GM12878 (cell line): Measurements from ENCODE around the gene BFSP1. TPM values are rescaled to one million over a fixed set of nuclear protein-coding genes. Genes with fewer than 3 reads are reported as not detected.

Source experiments
- ATAC-seq: fragments of 200-7000 bp; cut with Tn5 transposase; 3 replicates; pipeline ENCODE4 v1.9.1; 2020; ENCODE audit warnings: mild to moderate bottlenecking, moderate library complexity
- BruUV-seq: library from RNA; stranded (reverse); fragments of 400-500 nt; replicated peaks from 2 replicates; lab custom pipeline; 2021; lab: Mats Ljungman, UMichigan
- CTCF ChIA-PET: fragments of 300-600 bp; sonication (Branson Sonifier 250); formaldehyde crosslinking; extraction: SDS; loops from one replicate; lab custom pipeline; 2021; ENCODE audit warnings: inconsistent platforms; lab: Yijun Ruan, JAX
- POLR2A ChIA-PET: fragments of 350-600 bp; formaldehyde crosslinking; extraction: SDS; loops from one replicate; lab custom pipeline; 2021; ENCODE audit warnings: inconsistent platforms; lab: Charles Lee
- RAD21 ChIA-PET: fragments of 300-600 bp; sonication (Branson Sonifier 250); formaldehyde crosslinking; loops from one replicate; lab custom pipeline; 2023; ENCODE audit warnings: antibody characterized with exemption; ENCODE audit not compliant: unreplicated experiment; lab: Charles Lee
- SMC1A ChIA-PET: fragments of 300-600 bp; sonication (Branson Sonifier 250); formaldehyde crosslinking; loops from one replicate; lab custom pipeline; 2023; ENCODE audit not compliant: unreplicated experiment, uncharacterized antibody; lab: Charles Lee
- DNase-seq: peaks from one replicate; pipeline ENCODE4 v3.0.0-alpha.2; 2011; ENCODE audit warnings: low read depth, low spot score
- FAIRE-seq: peaks from 3 replicates; lab custom pipeline; 2011; peaks lifted over from hg19 to GRCh38; lab: Jason Lieb, UNC
- H2AFZ ChIP-seq: 2 replicates; pipeline ENCODE4 v1.6.0; 2011; ENCODE audit warnings: low read depth, low read length, control low read depth; ENCODE audit not compliant: control insufficient read depth
- H3K27ac ChIP-seq: 2 replicates; pipeline ENCODE4 v1.5.1; 2011; ENCODE audit warnings: control low read depth; ENCODE audit not compliant: control insufficient read depth, insufficient read depth
- H3K27me3 ChIP-seq, 2 experiments: replicated peaks in 1 of 2; 2 replicates each; pipeline versions ENCODE4 v1.6.0 to v1.6.1; 2011; ENCODE audit warnings: low read length in 1 of 2; ENCODE audit not compliant: control insufficient read depth in 2 of 2, insufficient read depth in 2 of 2
- H3K36me3 ChIP-seq, 2 experiments: 2 replicates each; pipeline ENCODE4 v1.5.1; 2011; ENCODE audit warnings: low read length in 1 of 2; ENCODE audit not compliant: control insufficient read depth in 2 of 2, insufficient read depth in 2 of 2
- H3K4me1 ChIP-seq: 2 replicates; pipeline ENCODE4 v1.6.1; 2011; ENCODE audit warnings: mild to moderate bottlenecking, low read length, moderate library complexity, mixed read lengths; ENCODE audit not compliant: control insufficient read depth, insufficient read depth
- H3K4me2 ChIP-seq: 2 replicates; pipeline ENCODE4 v1.6.0; 2011; ENCODE audit warnings: control low read depth; ENCODE audit not compliant: control insufficient read depth, insufficient read depth
- H3K4me3 ChIP-seq: fragments of 200-600 bp; sonication (generic); 2 replicates; pipeline ENCODE4 v1.5.1; 2016
- H3K79me2 ChIP-seq: 2 replicates; pipeline ENCODE4 v1.6.0; 2011; ENCODE audit warnings: low read length; ENCODE audit not compliant: control insufficient read depth, insufficient read depth
- H3K9ac ChIP-seq: 2 replicates; pipeline ENCODE4 v1.8.0; 2011; ENCODE audit warnings: low read length, control low read depth, mixed read lengths; ENCODE audit not compliant: control insufficient read depth, insufficient read depth
- H3K9me3 ChIP-seq: replicated peaks from 3 replicates; pipeline ENCODE4 v1.5.1; 2011; ENCODE audit warnings: mild to moderate bottlenecking, low read length; ENCODE audit not compliant: control insufficient read depth, insufficient read depth
- H4K20me1 ChIP-seq: 2 replicates; pipeline ENCODE4 v1.6.0; 2011; ENCODE audit not compliant: control insufficient read depth, insufficient read depth
- BACH1 ChIP-seq: fragments of 450-650 bp; IDR thresholded peaks from 2 replicates; pipeline ENCODE4 v1.6.1; 2017; ENCODE audit warnings: mild to moderate bottlenecking, borderline replicate concordance
- EED ChIP-seq: sonication (generic); IDR thresholded peaks from 2 replicates; pipeline ENCODE4 v1.6.1; 2016; ENCODE audit warnings: antibody characterized with exemption, low read depth
- GATAD2B ChIP-seq: fragments of 450-650 bp; conservative IDR thresholded peaks from 2 replicates; pipeline ENCODE4 v1.6.1; 2017; ENCODE audit warnings: low read depth, mild to moderate bottlenecking, moderate library complexity
- MXI1 ChIP-seq: fragments of 150-350 bp; IDR thresholded peaks from 2 replicates; pipeline ENCODE4 v1.6.1; 2011; ENCODE audit warnings: low read depth, mild to moderate bottlenecking, inconsistent platforms, low read length, improper control_type of control experiment
- NFYB ChIP-seq: IDR thresholded peaks from 2 replicates; pipeline ENCODE4 v1.6.1; 2011; ENCODE audit warnings: low read depth, mild to moderate bottlenecking, low read length, improper control_type of control experiment, moderate library complexity; ENCODE audit not compliant: insufficient read depth
- TCF12 ChIP-seq: IDR thresholded peaks from 2 replicates; pipeline ENCODE4 v1.6.1; 2011; ENCODE audit warnings: low read depth, mild to moderate bottlenecking, low read length
- WRNIP1 ChIP-seq: IDR thresholded peaks from 2 replicates; pipeline ENCODE4 v1.6.1; 2011; ENCODE audit warnings: low read depth, low read length, improper control_type of control experiment, borderline replicate concordance
- ZBTB33 ChIP-seq: fragments of 450-650 bp; IDR thresholded peaks from 2 replicates; pipeline ENCODE4 v1.6.1; 2017; ENCODE audit warnings: mild to moderate bottlenecking
- WGBS: methylation state at CpG from one replicate; pipeline ENCODE4 v1.1.6; 2016; ENCODE audit warnings: low lambda C conversion rate; ENCODE audit not compliant: insufficient replicate concordance, insufficient coverage; ENCODE audit errors: missing lambda C conversion rate; 5-methylcytosine and 5-hydroxymethylcytosine counted together
- in situ Hi-C: fragments of 300-500 bp; cut with MboI; formaldehyde crosslinking; loops from 9 replicates; pipeline ENCODE4 v1.14.3; 2018; ENCODE audit warnings: mixed read lengths
- intact Hi-C: fragments of 100-400 bp; cut with micrococcal nuclease; formaldehyde crosslinking; loops from one replicate; pipeline ENCODE4 v1.14.2; 2022; ENCODE audit not compliant: unreplicated experiment
- polyA plus RNA-seq, 11 experiments: library from polyadenylated mRNA; depleted of rRNA in 4 of 11; unstranded in 6 of 11; stranded (reverse) in 5 of 11; fragments of >200 nt; fragmentation: Nextera tagmentation in 4 of 11; fragmentation: Illumina TruSeq in 1 of 11; extraction: Ambion mirVana in 4 of 11; extraction: Trizol in 1 of 11; gene quantifications; 1 replicate in 1 of 11; 2 replicates in 10 of 11; pipeline versions ENCODE4 v1.2.1 to v1.2.3, GENCODE V29; 2011 to 2016; ENCODE audit warnings: inconsistent platforms in 2 of 11, missing spikeins in 2 of 11, low read depth in 1 of 11
- total RNA-seq, 4 experiments: library from RNA; depleted of rRNA in 3 of 4; stranded (reverse); fragments of >200 nt in 3 of 4; fragmentation: Illumina TruSeq in 1 of 4; extraction: Trizol in 1 of 4; gene quantifications; 2 replicates each; pipeline versions ENCODE4 v1.2.1 to v1.2.3, GENCODE V29; 2013 to 2021
- TF ChIP-seq, protein P1 (sequence below): fragments of 450-650 bp; IDR thresholded peaks from 2 replicates; pipeline ENCODE4 v1.6.1; 2017; ENCODE audit warnings: mild to moderate bottlenecking, moderate library complexity
- TF ChIP-seq, protein P2 (sequence below): fragments of 450-650 bp; IDR thresholded peaks from 2 replicates; pipeline ENCODE4 v1.6.1; 2016; ENCODE audit warnings: mild to moderate bottlenecking

Gene BFSP1
- total and polyA plus RNA-seq, 10 of the 15 experiments (the other 5 are each of a cell fraction or from before 2014, with no cell fraction given) = 0.06 to 0.22 (median 0.11) TPM; not detected in 3

DNA sequence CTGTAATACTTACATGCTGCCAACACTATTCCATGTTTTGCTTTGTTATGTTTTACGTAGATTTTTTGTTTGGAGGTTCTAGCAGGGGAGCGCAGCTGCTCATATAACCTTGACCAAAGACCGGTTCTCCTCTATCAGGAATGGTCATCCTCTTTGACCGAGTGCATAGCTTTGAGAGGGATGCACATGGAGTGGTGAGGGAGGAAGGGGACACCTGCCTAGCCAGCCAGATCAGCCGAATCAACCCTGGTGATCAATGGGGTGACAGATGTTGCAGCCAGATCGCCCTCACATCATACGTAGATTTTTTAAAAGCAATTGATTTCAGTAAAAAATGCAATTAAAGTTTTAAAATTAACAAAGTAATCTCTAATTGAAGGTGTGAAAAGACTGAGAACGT, 45.0 kb upstream of the BFSP1 start:
- no peak overlapping the region for H3K9ac ChIP-seq
- DNase-seq (no peak), FAIRE-seq (no peak), ATAC-seq (no peak)
- intact Hi-C loops (no loop called here), in situ Hi-C loops (no loop called here)
- H3K4me1 ChIP-seq = no peaks in the 10 kb centered on the region; the same call in 1 of the 2 replicates
- ChIA-PET POLR2A (no interaction called here), RAD21 (interaction anchor here (1.5 kb wide), 1 partner anchor 362 kb away, joined by 3 read pairs; no protein-coding TSS in a partner anchor), CTCF (no interaction called here), SMC1A (interaction anchor here (1.2 to 1.6 kb wide), 2 partner anchors 8 to 36 kb away, joined by 3 read pairs; no protein-coding TSS in a partner anchor)
- H3K27me3 ChIP-seq = no peaks in the 10 kb centered on the region
- H3K27ac ChIP-seq = no peak overlapping the region
- no peaks in the 10 kb centered on the region for H3K36me3 ChIP-seq
- TF ChIP-seq GATAD2B (no peak), ZBTB33 (no peak), BACH1 (no peak), EED (no peak), WRNIP1 (no peak), MXI1 (no peak), NFYB (no peak), TCF12 (no peak)
- TF ChIP-seq, protein P1, sequence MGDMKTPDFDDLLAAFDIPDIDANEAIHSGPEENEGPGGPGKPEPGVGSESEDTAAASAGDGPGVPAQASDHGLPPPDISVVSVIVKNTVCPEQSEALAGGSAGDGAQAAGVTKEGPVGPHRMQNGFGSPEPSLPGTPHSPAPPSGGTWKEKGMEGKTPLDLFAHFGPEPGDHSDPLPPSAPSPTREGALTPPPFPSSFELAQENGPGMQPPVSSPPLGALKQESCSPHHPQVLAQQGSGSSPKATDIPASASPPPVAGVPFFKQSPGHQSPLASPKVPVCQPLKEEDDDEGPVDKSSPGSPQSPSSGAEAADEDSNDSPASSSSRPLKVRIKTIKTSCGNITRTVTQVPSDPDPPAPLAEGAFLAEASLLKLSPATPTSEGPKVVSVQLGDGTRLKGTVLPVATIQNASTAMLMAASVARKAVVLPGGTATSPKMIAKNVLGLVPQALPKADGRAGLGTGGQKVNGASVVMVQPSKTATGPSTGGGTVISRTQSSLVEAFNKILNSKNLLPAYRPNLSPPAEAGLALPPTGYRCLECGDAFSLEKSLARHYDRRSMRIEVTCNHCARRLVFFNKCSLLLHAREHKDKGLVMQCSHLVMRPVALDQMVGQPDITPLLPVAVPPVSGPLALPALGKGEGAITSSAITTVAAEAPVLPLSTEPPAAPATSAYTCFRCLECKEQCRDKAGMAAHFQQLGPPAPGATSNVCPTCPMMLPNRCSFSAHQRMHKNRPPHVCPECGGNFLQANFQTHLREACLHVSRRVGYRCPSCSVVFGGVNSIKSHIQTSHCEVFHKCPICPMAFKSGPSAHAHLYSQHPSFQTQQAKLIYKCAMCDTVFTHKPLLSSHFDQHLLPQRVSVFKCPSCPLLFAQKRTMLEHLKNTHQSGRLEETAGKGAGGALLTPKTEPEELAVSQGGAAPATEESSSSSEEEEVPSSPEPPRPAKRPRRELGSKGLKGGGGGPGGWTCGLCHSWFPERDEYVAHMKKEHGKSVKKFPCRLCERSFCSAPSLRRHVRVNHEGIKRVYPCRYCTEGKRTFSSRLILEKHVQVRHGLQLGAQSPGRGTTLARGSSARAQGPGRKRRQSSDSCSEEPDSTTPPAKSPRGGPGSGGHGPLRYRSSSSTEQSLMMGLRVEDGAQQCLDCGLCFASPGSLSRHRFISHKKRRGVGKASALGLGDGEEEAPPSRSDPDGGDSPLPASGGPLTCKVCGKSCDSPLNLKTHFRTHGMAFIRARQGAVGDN = no peak
- TF ChIP-seq, protein P2, sequence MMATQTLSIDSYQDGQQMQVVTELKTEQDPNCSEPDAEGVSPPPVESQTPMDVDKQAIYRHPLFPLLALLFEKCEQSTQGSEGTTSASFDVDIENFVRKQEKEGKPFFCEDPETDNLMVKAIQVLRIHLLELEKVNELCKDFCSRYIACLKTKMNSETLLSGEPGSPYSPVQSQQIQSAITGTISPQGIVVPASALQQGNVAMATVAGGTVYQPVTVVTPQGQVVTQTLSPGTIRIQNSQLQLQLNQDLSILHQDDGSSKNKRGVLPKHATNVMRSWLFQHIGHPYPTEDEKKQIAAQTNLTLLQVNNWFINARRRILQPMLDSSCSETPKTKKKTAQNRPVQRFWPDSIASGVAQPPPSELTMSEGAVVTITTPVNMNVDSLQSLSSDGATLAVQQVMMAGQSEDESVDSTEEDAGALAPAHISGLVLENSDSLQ = no peak
- H3K4me2 ChIP-seq = no peak overlapping the region
- no peak overlapping the region for H3K4me3 ChIP-seq
- H4K20me1 ChIP-seq = no peaks in the 10 kb centered on the region
- H3K79me2 ChIP-seq = peaks cover 6% of the 10 kb centered on the region
- no peak overlapping the region for H2AFZ ChIP-seq
- BruUV-seq = no TSS peak
- no peaks in the 10 kb centered on the region for H3K9me3 ChIP-seq
- 93% methylated on average over 8 of the region's 8 CpGs for WGBS
